ENCODE measurements around the gene RNASE7. TPM values are rescaled to one million over a fixed set of nuclear protein-coding genes. Genes with fewer than 3 reads are reported as not detected.

The RNASE7 gene
- total and polyA plus RNA-seq, 4 donors, result 0.13 to 0.18 TPM; not detected in 2

GRCh38 chr14:21018781-21019180 is 23.4 kb upstream of the RNASE7 start:
- 93 to 98% methylated on average over 3 of the region's 3 CpGs for WGBS, 2 donors
- ATAC-seq (ENCODE audit: insufficient read depth, low FRiP score) (no peak), DNase-seq (no peak)
- Histone ChIP-seq H3K9ac (ENCODE audit: insufficient read depth in 1 of 2, low read length in 2 of 2) (no peak overlapping the region), H3K36me3 (ENCODE audit: control insufficient read depth in 4 of 4, insufficient read depth in 4 of 4, low read length in 4 of 4) (peaks cover 5 to 24% (median 16%) of the 10 kb centered on the region in 4 donors), H3K4me1 (ENCODE audit: control insufficient read depth in 5 of 5, insufficient read depth in 5 of 5, low read length in 5 of 5) (peaks cover 0 to 10% (median 7%) of the 10 kb centered on the region in 5 donors), H3K9me3 (ENCODE audit: control insufficient read depth in 4 of 4, insufficient read depth in 3 of 4, low read length in 3 of 4) (no peaks in the 10 kb centered on the region), H3K27me3 (ENCODE audit: control insufficient read depth in 3 of 3, insufficient read depth in 3 of 3, low read length in 2 of 3) (no peaks in the 10 kb centered on the region), H3K4me3 (no peak overlapping the region), H3K27ac (ENCODE audit: low read depth in 1 of 2, low read length in 1 of 2) (peak overlapping the region in 1 of 2 donors; percentile 9)
- TF ChIP-seq CTCF (IDR thresholded peaks at IDR 0.05; ENCODE audit: control extremely low read depth, extremely low read depth), result no peak

- TF ChIP-seq CTCF (IDR thresholded peaks at IDR 0.05; ENCODE audit: control extremely low read depth, extremely low read depth), result no peak
- no peak overlapping the region for H3K27ac ChIP-seq (ENCODE audit: low read depth in 1 of 2, low read length in 1 of 2)
- peaks cover 0 to 15% (median 10%) of the 10 kb centered on the region in 5 donors for H3K4me1 ChIP-seq (ENCODE audit: control insufficient read depth in 5 of 5, insufficient read depth in 5 of 5, low read length in 5 of 5)
- ATAC-seq (ENCODE audit: insufficient read depth, low FRiP score) (no peak), DNase-seq (no peak)
- no peak overlapping the region for H3K4me3 ChIP-seq
- WGBS, 2 donors, result 23 to 60% methylated on average over 1 of the region's 1 CpG
- H3K9ac ChIP-seq (ENCODE audit: insufficient read depth in 1 of 2, low read length in 2 of 2), result no peak overlapping the region
- peaks cover 5 to 24% (median 16%) of the 10 kb centered on the region in 4 donors for H3K36me3 ChIP-seq (ENCODE audit: control insufficient read depth in 4 of 4, insufficient read depth in 4 of 4, low read length in 4 of 4)
- no peaks in the 10 kb centered on the region for H3K27me3 ChIP-seq (ENCODE audit: control insufficient read depth in 3 of 3, insufficient read depth in 3 of 3, low read length in 2 of 3)
- no peaks in the 10 kb centered on the region for H3K9me3 ChIP-seq (ENCODE audit: control insufficient read depth in 4 of 4, insufficient read depth in 3 of 4, low read length in 3 of 4)
Observed at GRCh38 chr14:21019366-21019765, 22.8 kb upstream of the RNASE7 start.

- DNase-seq (no peak), ATAC-seq (ENCODE audit: insufficient read depth, low FRiP score) (no peak)
- peaks cover 5 to 24% (median 16%) of the 10 kb centered on the region in 4 donors for H3K36me3 ChIP-seq (ENCODE audit: control insufficient read depth in 4 of 4, insufficient read depth in 4 of 4, low read length in 4 of 4)
- no peaks in the 10 kb centered on the region for H3K9me3 ChIP-seq (ENCODE audit: control insufficient read depth in 4 of 4, insufficient read depth in 3 of 4, low read length in 3 of 4)
- H3K4me1 ChIP-seq (ENCODE audit: control insufficient read depth in 5 of 5, insufficient read depth in 5 of 5, low read length in 5 of 5), result peaks cover 3 to 17% (median 12%) of the 10 kb centered on the region in 5 donors
- H3K27ac ChIP-seq (ENCODE audit: low read depth in 1 of 2, low read length in 1 of 2), result no peak overlapping the region
- 89% methylated on average over 5 of the region's 5 CpGs for WGBS, 2 donors
- no peak overlapping the region for H3K9ac ChIP-seq (ENCODE audit: insufficient read depth in 1 of 2, low read length in 2 of 2)
- H3K4me3 ChIP-seq, result no peak overlapping the region
- H3K27me3 ChIP-seq (ENCODE audit: control insufficient read depth in 3 of 3, insufficient read depth in 3 of 3, low read length in 2 of 3), result no peaks in the 10 kb centered on the region
- no peak for TF ChIP-seq CTCF (IDR thresholded peaks at IDR 0.05; ENCODE audit: control extremely low read depth, extremely low read depth)
Observed at GRCh38 chr14:21020977-21021545, 21.1 kb upstream of the RNASE7 start.

GRCh38 chr14:21022686-21023085 is 19.5 kb upstream of the RNASE7 start:
- Histone ChIP-seq H3K36me3 (ENCODE audit: control insufficient read depth in 4 of 4, insufficient read depth in 4 of 4, low read length in 4 of 4) (peaks cover 2 to 19% (median 13%) of the 10 kb centered on the region in 4 donors), H3K27ac (ENCODE audit: low read depth in 1 of 2, low read length in 1 of 2) (peak overlapping the region in 1 of 2 donors; percentile 93), H3K9ac (ENCODE audit: insufficient read depth in 1 of 2, low read length in 2 of 2) (no peak overlapping the region), H3K27me3 (ENCODE audit: control insufficient read depth in 3 of 3, insufficient read depth in 3 of 3, low read length in 2 of 3) (no peaks in the 10 kb centered on the region), H3K4me1 (ENCODE audit: control insufficient read depth in 5 of 5, insufficient read depth in 5 of 5, low read length in 5 of 5) (peaks cover 7 to 24% (median 13%) of the 10 kb centered on the region in 5 donors), H3K9me3 (ENCODE audit: control insufficient read depth in 4 of 4, insufficient read depth in 3 of 4, low read length in 3 of 4) (no peaks in the 10 kb centered on the region), H3K4me3 (no peak overlapping the region)
- no peak for TF ChIP-seq CTCF (IDR thresholded peaks at IDR 0.05; ENCODE audit: control extremely low read depth, extremely low read depth)
- no peak for ATAC-seq (ENCODE audit: insufficient read depth, low FRiP score)
- DNase-seq, result no peak
- WGBS, 2 donors, result 80 to 89% methylated on average over 5 of the region's 5 CpGs
